ENCODE results near the gene UTS2.

DNA sequence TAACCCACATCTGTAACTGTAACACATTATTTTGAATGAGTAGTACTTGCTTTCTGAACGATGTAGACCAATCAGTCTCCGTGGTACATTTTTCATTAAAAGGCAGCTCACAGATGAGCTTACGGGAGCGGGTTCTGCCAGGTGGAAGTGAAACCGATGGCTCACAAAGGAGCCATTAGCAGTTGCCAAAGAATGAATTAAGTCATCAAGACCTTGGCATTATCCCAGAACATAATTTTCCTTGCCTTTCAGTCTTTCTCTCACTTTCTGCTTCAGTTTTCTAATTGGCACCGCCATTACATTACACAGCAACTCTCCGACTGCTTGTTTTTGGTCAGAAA is 33.5 kb upstream of the UTS2 start:
- TF ChIP-seq CTCF (IDR thresholded peaks at IDR 0.05; ENCODE audit: low read length) (no peak), EZH2 (IDR thresholded peaks at IDR 0.05; ENCODE audit: borderline replicate concordance, low read length) (no peak)

All from OCI-LY1 (cell line).